Measurements from ENCODE around the gene TMEM168. TPM values are rescaled to one million over a fixed set of nuclear protein-coding genes. Genes with fewer than 3 reads are reported as not detected.
"Not testable (repeated sequence)": the region's sequence is repeated elsewhere in the genome, so short reads cannot be mapped to it uniquely, and the experiment has no call there.

TMEM168 gene
- 10 to 100 TPM; 20.6 to 27.6 TPM for total RNA-seq

GRCh38 chr7:112789817-112790585 is at the start of gene TMEM168:
TMEM168 (minus strand) TSS chr7:112790393; CDS start chr7:112784825, 5,568 bp downstream.
- ATAC-seq, result peak; percentile 89 to 93
- Mint-ChIP-seq H3K9me3 (no peaks in the 10 kb centered on the region), H3K27ac (peak within 1 kb of the TSS; percentile 92 to 98), H3K36me3 (peaks cover 24 to 28% of the 10 kb centered on the region in 2 donors)
- DNase-seq (ENCODE audit: low spot score in 2 of 2), result peak; percentile 85 to 87

- not testable (repeated sequence) for DNase-seq (ENCODE audit: low spot score in 2 of 2); H3K27ac Mint-ChIP-seq; ATAC-seq
- Mint-ChIP-seq H3K9me3 (peaks cover 3 to 12% of the 10 kb centered on the region in 2 donors), H3K36me3 (peaks cover 13 to 17% of the 10 kb centered on the region in 2 donors)
These were observed 45.7 kb upstream of the TMEM168 start for GRCh38 chr7:112835928-112836327.

GRCh38 chr7:112833082-112833481 is 42.9 kb upstream of the TMEM168 start:
- peaks cover 16 to 25% of the 10 kb centered on the region in 2 donors for H3K9me3 Mint-ChIP-seq
- no peak for DNase-seq (ENCODE audit: low spot score in 2 of 2)
- no peak overlapping the region for H3K27ac Mint-ChIP-seq
- H3K36me3 Mint-ChIP-seq, result peaks cover 32 to 39% of the 10 kb centered on the region in 2 donors
- ATAC-seq, result no peak

GRCh38 chr7:112830769-112831168 is 40.6 kb upstream of the TMEM168 start:
- DNase-seq (ENCODE audit: low spot score in 2 of 2) (no peak), ATAC-seq (peak in 1 of 2 donors; percentile 11)
- H3K9me3 Mint-ChIP-seq, result peaks cover 16 to 31% of the 10 kb centered on the region in 2 donors
- H3K36me3 Mint-ChIP-seq, result peaks cover 31 to 34% of the 10 kb centered on the region in 2 donors
- H3K27ac Mint-ChIP-seq, result no peak overlapping the region

- DNase-seq (ENCODE audit: low spot score in 2 of 2) (no peak), ATAC-seq (no peak)
- Mint-ChIP-seq H3K27ac (no peak overlapping the region), H3K36me3 (peaks cover 27 to 34% of the 10 kb centered on the region in 2 donors), H3K9me3 (peaks cover 16 to 23% of the 10 kb centered on the region in 2 donors)
These were observed 38.5 kb upstream of the TMEM168 start for GRCh38 chr7:112828696-112829095.

- Mint-ChIP-seq H3K36me3 (peaks cover 2 to 8% of the 10 kb centered on the region in 2 donors), H3K9me3 (peaks cover 5 to 6% of the 10 kb centered on the region in 2 donors), H3K27ac (no peak overlapping the region)
- ATAC-seq (peak in 1 of 2 donors; percentile 76), DNase-seq (ENCODE audit: low spot score in 2 of 2) (no peak)
These were observed 31.2 kb upstream of the TMEM168 start for GRCh38 chr7:112821345-112821744.

- no peak for ATAC-seq
- Mint-ChIP-seq H3K36me3 (peaks cover 4 to 11% of the 10 kb centered on the region in 2 donors), H3K9me3 (peaks cover 9 to 12% of the 10 kb centered on the region in 2 donors), H3K27ac (no peak overlapping the region)
- no peak for DNase-seq (ENCODE audit: low spot score in 2 of 2)
These were observed 29.3 kb upstream of the TMEM168 start for GRCh38 chr7:112819536-112819935.

- peaks cover 1 to 3% of the 10 kb centered on the region in 2 donors for H3K36me3 Mint-ChIP-seq
These were observed 16.0 kb upstream of the TMEM168 start for GRCh38 chr7:112806156-112806555.

GRCh38 chr7:112802406-112802805 is 12.2 kb upstream of the TMEM168 start:
- no peak for DNase-seq (ENCODE audit: low spot score in 2 of 2)
- Mint-ChIP-seq H3K36me3 (no peaks in the 10 kb centered on the region), H3K27ac (no peak overlapping the region), H3K9me3 (peaks cover 0 to 4% of the 10 kb centered on the region in 2 donors)
- no peak for ATAC-seq

More at GRCh38 chr7:112806156-112806555, 16.0 kb upstream of the TMEM168 start:
- DNase-seq (ENCODE audit: low spot score in 2 of 2) (no peak), ATAC-seq (no peak)
- H3K27ac Mint-ChIP-seq, result no peak overlapping the region
- H3K9me3 Mint-ChIP-seq, result peaks cover 3 to 5% of the 10 kb centered on the region in 2 donors

- DNase-seq (ENCODE audit: low spot score in 2 of 2) (no peak), ATAC-seq (no peak)
- H3K27ac Mint-ChIP-seq, result no peak overlapping the region
- H3K9me3 Mint-ChIP-seq, result peaks cover 0 to 6% of the 10 kb centered on the region in 2 donors
- H3K36me3 Mint-ChIP-seq, result no peaks in the 10 kb centered on the region
These were observed 10.3 kb upstream of the TMEM168 start for GRCh38 chr7:112800486-112800885.

GRCh38 chr7:112799448-112800120 is 9.4 kb upstream of the TMEM168 start:
- ATAC-seq (no peak), DNase-seq (ENCODE audit: low spot score in 2 of 2) (no peak)
- no peak overlapping the region for H3K27ac Mint-ChIP-seq

GRCh38 chr7:112798274-112799159 is 8.3 kb upstream of the TMEM168 start:
- H3K9me3 Mint-ChIP-seq, result peaks cover 0 to 9% of the 10 kb centered on the region in 2 donors
- peak; percentile 68 to 74 for ATAC-seq

More at GRCh38 chr7:112799448-112800120, 9.4 kb upstream of the TMEM168 start:
- Mint-ChIP-seq H3K36me3 (no peaks in the 10 kb centered on the region), H3K9me3 (peaks cover 0 to 9% of the 10 kb centered on the region in 2 donors)

GRCh38 chr7:112796552-112796951 is 6.4 kb upstream of the TMEM168 start:
- H3K9me3 Mint-ChIP-seq, H3K27ac Mint-ChIP-seq: not testable (repeated sequence)

More at GRCh38 chr7:112798274-112799159, 8.3 kb upstream of the TMEM168 start:
- Mint-ChIP-seq H3K27ac (peak overlapping the region in 1 of 2 donors; percentile 65), H3K36me3 (no peaks in the 10 kb centered on the region)
- no peak for DNase-seq (ENCODE audit: low spot score in 2 of 2)

GRCh38 chr7:112792441-112792840 is 2.2 kb upstream of the TMEM168 start:
- ATAC-seq (no peak), DNase-seq (ENCODE audit: low spot score in 2 of 2) (no peak)
- peaks cover 20 to 24% of the 10 kb centered on the region in 2 donors for H3K36me3 Mint-ChIP-seq
- H3K9me3 Mint-ChIP-seq, result peaks cover 0 to 5% of the 10 kb centered on the region in 2 donors
- no peak overlapping the region for H3K27ac Mint-ChIP-seq

More at GRCh38 chr7:112796552-112796951, 6.4 kb upstream of the TMEM168 start:
- ATAC-seq; DNase-seq (ENCODE audit: low spot score in 2 of 2); H3K36me3 Mint-ChIP-seq: not testable (repeated sequence)

- peaks cover 0 to 5% of the 10 kb centered on the region in 2 donors for H3K9me3 Mint-ChIP-seq
- H3K27ac Mint-ChIP-seq, result peak overlapping the region in 1 of 2 donors; percentile 98
- peaks cover 24 to 27% of the 10 kb centered on the region in 2 donors for H3K36me3 Mint-ChIP-seq
- no peak for ATAC-seq
- no peak for DNase-seq (ENCODE audit: low spot score in 2 of 2)
These were observed 1.4 kb upstream of the TMEM168 start for GRCh38 chr7:112791465-112792168.

Data from activated naive CD4-positive, alpha-beta T cell treated with anti-CD3 and anti-CD28 coated beads, Interleukin-2, amount 50 U/mL, for 72 hours (primary cell).